Endothelial cell of umbilical vein (primary cell): ENCODE data around the gene UBE2E2. TPM values are rescaled to one million over a fixed set of nuclear protein-coding genes. Genes with fewer than 3 reads are reported as not detected.

Source experiments
- BruUV-seq: library from RNA; stranded (reverse); fragments of 400-500 nt; replicated peaks from 2 replicates; lab custom pipeline; 2021; lab: Mats Ljungman, UMichigan
- CTCF ChIA-PET: fragments of 300-600, 350-600 bp; sonication (Branson Sonifier 250); formaldehyde crosslinking; loops from one replicate; lab custom pipeline; 2021; ENCODE audit warnings: antibody characterized with exemption, inconsistent platforms; lab: Charles Lee
- POLR2A ChIA-PET: fragments of 300-600, 350-600 bp; sonication (Branson Sonifier 250); formaldehyde crosslinking; loops from one replicate; lab custom pipeline; 2021; ENCODE audit warnings: antibody characterized with exemption, inconsistent platforms; lab: Charles Lee
- DNase-seq: peaks from one replicate; pipeline ENCODE4 v3.0.0-alpha.2; 2011; ENCODE audit warnings: low read depth, low spot score
- FAIRE-seq: peaks from 2 replicates; lab custom pipeline; 2011; peaks lifted over from hg19 to GRCh38; lab: Jason Lieb, UNC
- H2AFZ ChIP-seq: 2 replicates; pipeline ENCODE4 v1.6.0; 2012; ENCODE audit warnings: low read depth, low read length, control low read depth, inconsistent platforms
- H3K27ac ChIP-seq: 2 replicates; pipeline ENCODE4 v1.5.1; 2011; ENCODE audit warnings: low read depth, mild to moderate bottlenecking, control low read depth, low read length, moderate library complexity; ENCODE audit not compliant: insufficient read depth
- H3K27me3 ChIP-seq, 2 experiments: 2 replicates each; pipeline versions ENCODE4 v1.6.0 to v1.6.1; 2011; ENCODE audit warnings: low read length in 2 of 2, mixed read lengths in 1 of 2; ENCODE audit not compliant: control insufficient read depth in 2 of 2, insufficient read depth in 2 of 2
- H3K36me3 ChIP-seq, 2 experiments: 2 replicates in 1 of 2; 3 replicates in 1 of 2; pipeline ENCODE4 v1.5.1; 2011; ENCODE audit warnings: low read length in 2 of 2, mild to moderate bottlenecking in 1 of 2, moderate library complexity in 1 of 2; ENCODE audit not compliant: control insufficient read depth in 2 of 2, insufficient read depth in 2 of 2; ENCODE audit errors: extremely low read depth in 1 of 2
- H3K4me1 ChIP-seq: 3 replicates; pipeline ENCODE4 v1.5.1; 2011; ENCODE audit warnings: mild to moderate bottlenecking, low read length; ENCODE audit not compliant: control insufficient read depth, insufficient read depth; ENCODE audit errors: extremely low read depth
- H3K4me2 ChIP-seq: 2 replicates; pipeline ENCODE4 v1.6.1; 2011; ENCODE audit warnings: low read length, control low read depth, mixed read lengths; ENCODE audit not compliant: insufficient read depth
- H3K4me3 ChIP-seq, 3 experiments: fragments of 200-600 bp in 1 of 3; sonication (generic), shearing (Covaris generic) in 1 of 3; replicated peaks in 1 of 3; 2 replicates each; pipeline ENCODE4 v1.5.1; 2011 to 2016; ENCODE audit warnings: control low read depth in 3 of 3, low read length in 3 of 3, mild to moderate bottlenecking in 2 of 3, inconsistent platforms in 1 of 3, low read depth in 1 of 3, moderate library complexity in 1 of 3; ENCODE audit not compliant: insufficient read depth in 1 of 3
- H3K79me2 ChIP-seq: 2 replicates; pipeline ENCODE4 v1.6.0; 2012; ENCODE audit warnings: low read length, inconsistent platforms; ENCODE audit not compliant: control insufficient read depth, insufficient read depth
- H3K9ac ChIP-seq: replicated peaks from 2 replicates; pipeline ENCODE3; 2011; ENCODE audit warnings: low read length, control low read depth; ENCODE audit not compliant: insufficient read depth; ENCODE audit errors: extremely low read depth
- H3K9me1 ChIP-seq: replicated peaks from 3 replicates; pipeline ENCODE4 v1.6.0; 2011; ENCODE audit warnings: mild to moderate bottlenecking, low read length; ENCODE audit not compliant: control insufficient read depth, insufficient read depth; ENCODE audit errors: extremely low read depth
- H3K9me3 ChIP-seq: replicated peaks from 2 replicates; pipeline ENCODE4 v1.5.1; 2012; ENCODE audit warnings: low read length, inconsistent platforms; ENCODE audit not compliant: control insufficient read depth, insufficient read depth
- H4K20me1 ChIP-seq: replicated peaks from 2 replicates; pipeline ENCODE3; 2011; ENCODE audit warnings: mild to moderate bottlenecking, low read length; ENCODE audit not compliant: control insufficient read depth, insufficient read depth; ENCODE audit errors: extremely low read depth
- FOS ChIP-seq: IDR thresholded peaks from 2 replicates; pipeline ENCODE4 v1.6.1; 2011; ENCODE audit warnings: mild to moderate bottlenecking, low read length, moderate library complexity, borderline replicate concordance; ENCODE audit not compliant: insufficient read depth
- GATA2 ChIP-seq: IDR thresholded peaks from 2 replicates; pipeline ENCODE4 v1.7.0; 2011; ENCODE audit warnings: low read depth, mild to moderate bottlenecking, moderate library complexity, mixed read lengths, low read length; ENCODE audit not compliant: insufficient read length, insufficient read depth
- JUN ChIP-seq: IDR thresholded peaks from 2 replicates; pipeline ENCODE4 v1.6.1; 2011; ENCODE audit warnings: borderline replicate concordance, low read depth; ENCODE audit not compliant: insufficient read length, insufficient read depth
- MYC ChIP-seq: IDR thresholded peaks from one replicate; pipeline ENCODE4 v1.6.1; 2011; ENCODE audit warnings: mild to moderate bottlenecking, low read depth, low read length
- POLR2A ChIP-seq: IDR thresholded peaks from 2 replicates; pipeline ENCODE4 v1.6.1; 2012; ENCODE audit warnings: low read depth, mild to moderate bottlenecking, control low read depth, low read length
- dilution Hi-C: fragments of 300-500 bp; cut with MboI; formaldehyde crosslinking; loops from one replicate; pipeline ENCODE4 v1.15.0; 2019; ENCODE audit warnings: low sequenced_read_pairs; ENCODE audit not compliant: extremely low pct_ligation_motif_present
- intact Hi-C: fragments of 100-400 bp; cut with micrococcal nuclease; formaldehyde crosslinking; loops from one replicate; pipeline ENCODE4 v1.10.0; 2022
- polyA plus RNA-seq, 4 experiments: library from polyadenylated mRNA; depleted of rRNA in 3 of 4; stranded (reverse) in 3 of 4; unstranded in 1 of 4; fragments of >200 nt; gene quantifications; 2 replicates each; pipeline versions ENCODE4 v1.2.1 to v1.2.3, GENCODE V29; 2011 to 2012; ENCODE audit warnings: missing spikeins in 1 of 4
- total RNA-seq: library from RNA; stranded (reverse); gene quantifications from 2 replicates; pipeline ENCODE4 v1.2.3, GENCODE V29; 2021
- TF ChIP-seq, protein P1 (sequence below): IDR thresholded peaks from 2 replicates; pipeline ENCODE4 v1.6.1; 2011; ENCODE audit not compliant: insufficient read depth, insufficient read length
- TF ChIP-seq, protein P2 (sequence below), 2 donors: IDR thresholded peaks; 1 replicate in 1 of 2; 2 replicates in 1 of 2; pipeline ENCODE4 v1.5.1; 2011; ENCODE audit warnings: low read length in 2 of 2, mild to moderate bottlenecking in 2 of 2, moderate library complexity in 2 of 2, control low read depth in 1 of 2, inconsistent platforms in 1 of 2, low read depth in 1 of 2; ENCODE audit not compliant: insufficient read depth in 1 of 2; ENCODE audit errors: extremely low read depth in 1 of 2

Gene UBE2E2
- total and polyA plus RNA-seq, 2 donors (not counting 3 experiments of a cell fraction or from before 2014, with no cell fraction given), result 37.0 to 45.4 TPM

DNA sequence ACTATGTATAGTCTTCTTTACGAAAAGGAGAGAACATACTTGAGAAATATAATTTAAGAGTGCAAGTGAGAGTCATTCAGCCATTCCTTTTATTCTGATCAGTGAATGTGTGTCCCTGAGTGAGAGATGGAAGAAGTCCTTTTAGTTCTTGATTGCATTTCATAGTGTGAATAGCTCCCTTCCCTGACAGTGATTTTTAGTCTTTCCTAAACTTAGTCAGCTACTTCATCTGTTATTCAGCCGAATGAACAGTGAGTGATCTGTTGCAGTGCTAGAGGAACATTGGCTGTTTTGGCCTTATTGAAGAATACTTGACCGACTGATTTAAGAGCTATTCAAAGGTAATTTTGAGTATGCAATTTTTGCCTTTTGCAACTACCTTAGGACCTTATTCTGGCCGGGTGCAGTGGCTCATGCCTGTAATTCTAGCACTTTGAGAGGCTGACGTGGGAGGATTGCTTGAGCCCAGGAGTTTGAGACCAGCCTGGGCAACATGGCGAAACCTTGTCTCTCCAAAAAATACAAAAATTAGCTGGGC lies 45.5 kb downstream of the UBE2E2 start:
- TF ChIP-seq POLR2A, result no peak
- no peak for TF ChIP-seq JUN
- TF ChIP-seq GATA2, result no peak
- TF ChIP-seq, protein P1, sequence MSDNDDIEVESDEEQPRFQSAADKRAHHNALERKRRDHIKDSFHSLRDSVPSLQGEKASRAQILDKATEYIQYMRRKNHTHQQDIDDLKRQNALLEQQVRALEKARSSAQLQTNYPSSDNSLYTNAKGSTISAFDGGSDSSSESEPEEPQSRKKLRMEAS, result no peak
- TF ChIP-seq MYC, result no peak
- no peak for TF ChIP-seq FOS
- no peak overlapping the region for H2AFZ ChIP-seq
- no peaks in the 10 kb centered on the region for H3K27me3 ChIP-seq
- H3K79me2 ChIP-seq, result peaks cover 11% of the 10 kb centered on the region
- BruUV-seq, result no TSS peak
- dilution Hi-C loops (no loop called here), intact Hi-C loops (no loop called here)
- H3K36me3 ChIP-seq, result no peaks in the 10 kb centered on the region
- peaks cover 2% of the 10 kb centered on the region for H4K20me1 ChIP-seq
- no peak overlapping the region for H3K4me2 ChIP-seq
- no peak overlapping the region for H3K9ac ChIP-seq
- POLR2A ChIA-PET, result no interaction called here
- H3K9me3 ChIP-seq, result no peaks in the 10 kb centered on the region
- H3K4me1 ChIP-seq, result no peaks in the 10 kb centered on the region
- FAIRE-seq, result no peak
- H3K9me1 ChIP-seq, result no peaks in the 10 kb centered on the region
- DNase-seq, result no peak
- no peak overlapping the region for H3K27ac ChIP-seq
- CTCF ChIA-PET, result interaction anchor here (1.3 to 1.7 kb wide), 3 partner anchors 8 to 10 kb away, joined by 3 to 5 read pairs (median 3); no protein-coding TSS in a partner anchor
- H3K4me3 ChIP-seq, result no peak overlapping the region

DNA sequence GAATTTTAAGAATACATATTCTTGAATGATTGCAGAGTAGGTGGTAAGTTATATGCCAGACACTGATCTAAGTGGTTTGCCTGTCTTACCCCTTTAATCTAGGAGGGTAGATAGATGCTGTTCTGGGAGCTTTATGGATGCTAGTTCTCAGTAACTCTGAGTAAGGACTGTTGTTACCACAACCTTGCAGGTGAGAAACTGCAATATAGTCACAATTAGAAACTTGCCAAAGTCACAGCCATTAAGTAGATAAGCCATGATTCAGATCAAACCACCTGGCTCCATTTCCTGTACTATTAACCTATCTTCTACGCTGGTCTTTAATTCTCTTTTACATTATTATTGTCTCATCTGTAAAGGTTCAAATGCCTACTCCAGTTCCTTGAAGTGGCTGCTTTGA lies 46.8 kb downstream of the UBE2E2 start:
- Histone ChIP-seq H3K27me3 (no peaks in the 10 kb centered on the region), H3K4me2 (no peak overlapping the region), H3K27ac (no peak overlapping the region), H3K9me3 (no peaks in the 10 kb centered on the region), H3K4me1 (no peaks in the 10 kb centered on the region), H3K79me2 (peaks cover 11% of the 10 kb centered on the region), H2AFZ (no peak overlapping the region), H3K9me1 (no peaks in the 10 kb centered on the region), H3K9ac (no peak overlapping the region), H3K4me3 (no peak overlapping the region), H3K36me3 (no peaks in the 10 kb centered on the region), H4K20me1 (peaks cover 4% of the 10 kb centered on the region)
- dilution Hi-C loops, result no loop called here
- POLR2A ChIA-PET, result no interaction called here
- CTCF ChIA-PET, result interaction anchor here (1.4 to 1.7 kb wide), 2 partner anchors 10 to 22 kb away, joined by 3 to 5 read pairs; no protein-coding TSS in a partner anchor
- BruUV-seq, result no TSS peak
- FAIRE-seq, result no peak
- intact Hi-C loops, result no loop called here
- DNase-seq, result no peak
- TF ChIP-seq, protein P2, sequence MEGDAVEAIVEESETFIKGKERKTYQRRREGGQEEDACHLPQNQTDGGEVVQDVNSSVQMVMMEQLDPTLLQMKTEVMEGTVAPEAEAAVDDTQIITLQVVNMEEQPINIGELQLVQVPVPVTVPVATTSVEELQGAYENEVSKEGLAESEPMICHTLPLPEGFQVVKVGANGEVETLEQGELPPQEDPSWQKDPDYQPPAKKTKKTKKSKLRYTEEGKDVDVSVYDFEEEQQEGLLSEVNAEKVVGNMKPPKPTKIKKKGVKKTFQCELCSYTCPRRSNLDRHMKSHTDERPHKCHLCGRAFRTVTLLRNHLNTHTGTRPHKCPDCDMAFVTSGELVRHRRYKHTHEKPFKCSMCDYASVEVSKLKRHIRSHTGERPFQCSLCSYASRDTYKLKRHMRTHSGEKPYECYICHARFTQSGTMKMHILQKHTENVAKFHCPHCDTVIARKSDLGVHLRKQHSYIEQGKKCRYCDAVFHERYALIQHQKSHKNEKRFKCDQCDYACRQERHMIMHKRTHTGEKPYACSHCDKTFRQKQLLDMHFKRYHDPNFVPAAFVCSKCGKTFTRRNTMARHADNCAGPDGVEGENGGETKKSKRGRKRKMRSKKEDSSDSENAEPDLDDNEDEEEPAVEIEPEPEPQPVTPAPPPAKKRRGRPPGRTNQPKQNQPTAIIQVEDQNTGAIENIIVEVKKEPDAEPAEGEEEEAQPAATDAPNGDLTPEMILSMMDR (IDR thresholded peaks at IDR 0.05; ENCODE audit: extremely low read depth in 1 of 2, insufficient read depth in 1 of 2, low read depth in 1 of 2, low read length in 2 of 2), result no peak
- TF ChIP-seq, protein P1, result no peak
- TF ChIP-seq POLR2A (no peak), FOS (no peak)
